Measurements from ENCODE around the gene ACTA1. TPM values are rescaled to one million over a fixed set of nuclear protein-coding genes. Genes with fewer than 3 reads are reported as not detected.

ACTA1 gene
- total RNA-seq, 4 donors from 2014 or later: 0.33 to 0.40 TPM; not detected in 2

- WGBS, 2 donors: 70 to 80% methylated on average over 4 of the region's 4 CpGs
- Histone ChIP-seq H3K9me3 (no peaks in the 10 kb centered on the region), H3K36me3 (no peaks in the 10 kb centered on the region), H3K27ac (no peak overlapping the region), H3K27me3 (no peaks in the 10 kb centered on the region), H3K4me1 (no peaks in the 10 kb centered on the region), H3K4me3 (replicated peaks in 1 of 3) (no peak overlapping the region)
- TF ChIP-seq, protein P1, sequence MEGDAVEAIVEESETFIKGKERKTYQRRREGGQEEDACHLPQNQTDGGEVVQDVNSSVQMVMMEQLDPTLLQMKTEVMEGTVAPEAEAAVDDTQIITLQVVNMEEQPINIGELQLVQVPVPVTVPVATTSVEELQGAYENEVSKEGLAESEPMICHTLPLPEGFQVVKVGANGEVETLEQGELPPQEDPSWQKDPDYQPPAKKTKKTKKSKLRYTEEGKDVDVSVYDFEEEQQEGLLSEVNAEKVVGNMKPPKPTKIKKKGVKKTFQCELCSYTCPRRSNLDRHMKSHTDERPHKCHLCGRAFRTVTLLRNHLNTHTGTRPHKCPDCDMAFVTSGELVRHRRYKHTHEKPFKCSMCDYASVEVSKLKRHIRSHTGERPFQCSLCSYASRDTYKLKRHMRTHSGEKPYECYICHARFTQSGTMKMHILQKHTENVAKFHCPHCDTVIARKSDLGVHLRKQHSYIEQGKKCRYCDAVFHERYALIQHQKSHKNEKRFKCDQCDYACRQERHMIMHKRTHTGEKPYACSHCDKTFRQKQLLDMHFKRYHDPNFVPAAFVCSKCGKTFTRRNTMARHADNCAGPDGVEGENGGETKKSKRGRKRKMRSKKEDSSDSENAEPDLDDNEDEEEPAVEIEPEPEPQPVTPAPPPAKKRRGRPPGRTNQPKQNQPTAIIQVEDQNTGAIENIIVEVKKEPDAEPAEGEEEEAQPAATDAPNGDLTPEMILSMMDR (IDR thresholded peaks at IDR 0.05): no peak
- no peak for TF ChIP-seq POLR2A (IDR thresholded peaks at IDR 0.05)
- DNase-seq: no peak
- intact Hi-C loops (cut with DNase I): no loop called here
Measured at GRCh38 chr1:229392936-229393335, 41.0 kb downstream of the ACTA1 start.

DNA sequence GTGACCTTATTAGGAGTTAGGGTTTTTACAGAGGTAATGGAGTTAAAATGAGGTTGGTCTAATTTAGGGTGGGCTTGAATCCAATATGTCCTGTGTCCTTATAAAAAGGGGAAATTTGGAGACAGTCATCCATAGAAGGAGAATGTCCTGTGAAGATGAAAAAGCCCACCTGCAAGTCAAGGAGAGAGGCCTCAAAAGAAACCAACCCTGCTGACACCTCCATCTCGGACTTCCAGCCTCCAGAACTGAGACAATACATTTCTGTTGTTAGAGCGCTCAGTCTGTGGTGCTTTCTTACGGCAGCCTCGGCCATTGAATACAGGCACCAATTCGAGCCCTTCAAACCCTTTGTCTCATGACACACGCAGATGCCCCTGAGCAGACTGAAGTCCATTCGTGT lies 43.8 kb downstream of the ACTA1 start:
- WGBS, 2 donors: 90 to 91% methylated on average over 7 of the region's 7 CpGs
- intact Hi-C loops (cut with DNase I): no loop called here
- H3K9me3 ChIP-seq: no peaks in the 10 kb centered on the region

DNA sequence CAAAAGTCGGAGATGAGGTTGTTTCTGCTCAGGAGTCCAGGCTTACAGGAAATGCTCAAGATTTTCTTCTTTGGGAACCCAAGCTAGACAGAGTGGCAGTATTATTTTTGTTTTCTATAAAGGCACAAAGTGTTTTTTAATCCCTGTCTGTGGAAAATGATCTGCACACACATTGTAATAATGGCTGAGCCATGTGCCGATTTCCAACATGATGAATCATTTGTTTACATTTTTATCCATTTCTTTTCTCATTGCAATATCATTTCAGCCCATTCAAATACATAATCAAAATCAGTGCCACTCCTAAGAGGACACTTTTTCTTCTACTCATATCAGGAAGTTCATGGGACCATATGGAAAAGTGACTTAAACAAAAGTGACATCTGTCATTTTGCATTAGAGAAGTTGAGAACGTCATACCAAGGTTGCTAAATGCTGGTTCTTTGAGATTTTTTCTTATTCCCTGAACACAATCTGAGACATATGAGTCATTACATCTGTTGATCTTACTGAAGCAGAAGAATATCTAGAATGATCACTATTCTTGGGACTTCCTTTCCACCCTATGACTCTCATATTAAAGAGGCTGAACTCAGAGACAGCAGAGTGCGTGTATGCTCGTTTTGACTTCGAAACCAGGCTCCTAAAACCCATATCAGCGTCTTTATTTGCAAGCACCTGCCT lies 44.9 kb downstream of the ACTA1 start:
- Histone ChIP-seq H3K36me3 (no peaks in the 10 kb centered on the region), H3K4me1 (no peaks in the 10 kb centered on the region), H3K27me3 (no peaks in the 10 kb centered on the region), H3K27ac (no peak overlapping the region), H3K4me3 (replicated peaks in 1 of 3) (no peak overlapping the region), H3K9me3 (no peaks in the 10 kb centered on the region)
- TF ChIP-seq POLR2A (IDR thresholded peaks at IDR 0.05): no peak
- TF ChIP-seq, protein P1 (IDR thresholded peaks at IDR 0.05): no peak
- intact Hi-C loops (cut with DNase I): no loop called here
- DNase-seq: no peak
- 81 to 83% methylated on average over 7 of the region's 7 CpGs for WGBS, 2 donors

More for the DNA sequence above, 43.8 kb downstream of the ACTA1 start:
- Histone ChIP-seq H3K4me1 (no peaks in the 10 kb centered on the region), H3K4me3 (replicated peaks in 1 of 3) (no peak overlapping the region), H3K27ac (no peak overlapping the region), H3K36me3 (no peaks in the 10 kb centered on the region), H3K27me3 (no peaks in the 10 kb centered on the region)
- TF ChIP-seq, protein P1 (IDR thresholded peaks at IDR 0.05): no peak
- no peak for TF ChIP-seq POLR2A (IDR thresholded peaks at IDR 0.05)
- no peak for DNase-seq

DNA sequence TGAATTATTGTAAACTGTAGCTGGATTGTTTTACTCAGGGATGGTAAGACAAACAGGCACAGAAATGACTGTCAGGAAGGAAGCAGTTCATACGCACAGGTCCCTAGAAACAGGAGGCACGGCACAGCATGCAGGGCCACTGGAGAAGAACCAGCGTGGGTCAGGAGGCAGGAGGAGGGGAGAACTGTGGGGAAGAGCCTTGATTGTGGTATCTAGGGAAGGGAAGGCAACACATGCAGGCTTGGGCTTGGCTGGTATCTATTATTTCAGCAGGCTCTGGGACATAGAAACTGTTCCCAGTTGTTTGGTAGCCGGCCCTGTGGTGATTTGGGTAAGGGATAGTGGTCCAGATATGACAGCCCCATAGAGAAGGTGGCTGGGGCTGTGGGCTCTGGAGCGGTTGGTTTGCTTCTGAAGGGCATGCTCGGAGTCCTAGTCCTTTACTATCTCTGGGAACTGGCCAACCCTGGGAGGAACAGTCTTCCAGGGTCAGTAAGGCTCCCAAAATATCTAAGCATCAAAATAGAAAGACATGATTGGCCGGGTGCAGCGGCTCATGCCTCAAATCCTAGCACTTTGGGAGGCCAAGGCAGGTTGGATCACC lies 47.9 kb downstream of the ACTA1 start:
- DNase-seq: no peak
- Histone ChIP-seq H3K9me3 (no peaks in the 10 kb centered on the region), H3K27ac (no peak overlapping the region), H3K4me1 (no peaks in the 10 kb centered on the region), H3K27me3 (no peaks in the 10 kb centered on the region), H3K4me3 (replicated peaks in 1 of 3) (no peak overlapping the region), H3K36me3 (no peaks in the 10 kb centered on the region)
- intact Hi-C loops (cut with DNase I): no loop called here
- TF ChIP-seq POLR2A (IDR thresholded peaks at IDR 0.05): no peak
- TF ChIP-seq, protein P1 (IDR thresholded peaks at IDR 0.05): no peak
- 71 to 74% methylated on average over 8 of the region's 8 CpGs for WGBS, 2 donors

GRCh38 chr1:229384822-229385221 lies 49.1 kb downstream of the ACTA1 start:
- no peaks in the 10 kb centered on the region for H3K4me1 ChIP-seq
- TF ChIP-seq, protein P1 (IDR thresholded peaks at IDR 0.05): no peak
- no peak for TF ChIP-seq POLR2A (IDR thresholded peaks at IDR 0.05)
- intact Hi-C loops (cut with DNase I): no loop called here
- H3K4me3 ChIP-seq (replicated peaks in 1 of 3): no peak overlapping the region
- no peak for DNase-seq
- no peaks in the 10 kb centered on the region for H3K9me3 ChIP-seq
- no peaks in the 10 kb centered on the region for H3K36me3 ChIP-seq
- no peaks in the 10 kb centered on the region for H3K27me3 ChIP-seq
- H3K27ac ChIP-seq: no peak overlapping the region
- WGBS, 2 donors: 80 to 86% methylated on average over 7 of the region's 7 CpGs
